ENCODE results near the gene PNKD. TPM values are rescaled to one million over a fixed set of nuclear protein-coding genes. Genes with fewer than 3 reads are reported as not detected.

The PNKD gene
- total and polyA plus RNA-seq, 10 of the 15 experiments (the other 5 are each of a cell fraction or from before 2014, with no cell fraction given), result 27.2 to 106 (median 61.3) TPM

DNA sequence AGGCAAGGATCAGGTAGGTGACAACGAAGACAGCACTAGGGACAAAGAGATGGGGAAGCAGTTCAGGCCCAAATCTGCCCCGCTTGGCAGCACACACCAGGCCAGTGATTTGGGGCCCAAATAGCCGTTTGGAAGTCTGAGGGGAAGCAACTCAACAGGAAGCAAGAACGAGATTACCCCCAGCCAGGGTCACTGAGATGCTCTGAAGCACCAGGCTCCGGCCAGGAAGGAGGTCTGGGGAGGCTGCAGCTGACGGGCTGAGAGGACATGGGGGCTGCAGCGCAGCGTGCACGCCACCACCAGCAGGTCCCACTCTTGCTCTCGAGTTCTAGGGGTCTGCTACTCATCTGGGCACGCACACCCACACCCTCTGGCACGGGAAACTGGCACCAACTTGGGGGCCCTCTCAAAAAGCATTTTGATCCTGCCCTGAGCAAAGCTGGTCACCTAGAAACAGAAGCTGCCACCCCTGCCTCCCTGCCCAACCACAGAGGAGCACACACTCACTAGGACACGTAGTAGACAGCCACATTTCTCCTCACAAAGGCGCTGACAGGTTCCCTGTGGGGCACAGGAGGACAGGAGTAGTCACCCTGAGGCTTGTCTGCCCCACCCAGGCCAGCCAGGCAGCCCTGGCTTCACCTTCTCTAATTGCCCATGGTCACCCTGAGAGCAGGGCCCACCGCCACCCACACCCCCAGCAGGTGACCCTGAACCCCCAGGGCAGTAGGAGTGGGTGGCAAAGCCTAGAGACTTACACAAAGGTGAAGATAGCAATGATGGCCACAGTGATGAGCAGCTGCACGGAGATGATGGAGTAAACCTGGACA, 8.4 kb downstream of the PNKD start:
- CTCF ChIA-PET, result no interaction called here
- intact Hi-C loops (cut with micrococcal nuclease; ENCODE audit: unreplicated experiment), result no loop called here
- in situ Hi-C loops (cut with MboI), result loop anchor here (25.0 kb wide), 1 partner anchor 109 kb away; the partner anchor contains the start of genes CTDSP1 and SLC11A1

More for the DNA sequence above, 8.4 kb downstream of the PNKD start:
- no peak overlapping the region for H3K27ac ChIP-seq (ENCODE audit: control insufficient read depth, insufficient read depth)
- WGBS (ENCODE audit: insufficient coverage, insufficient replicate concordance, low lambda C conversion rate, missing lambda C conversion rate), result 77% methylated on average over 16 of the region's 16 CpGs
- ChIA-PET SMC1A (ENCODE audit: uncharacterized antibody, unreplicated experiment) (no interaction called here), POLR2A (no interaction called here), RAD21 (ENCODE audit: unreplicated experiment) (no interaction called here)
- no peaks in the 10 kb centered on the region for H3K27me3 ChIP-seq (replicated peaks in 1 of 2; ENCODE audit: control insufficient read depth in 2 of 2, insufficient read depth in 2 of 2, low read length in 1 of 2)
- BruUV-seq (replicated peaks), result no TSS peak
- no peaks in the 10 kb centered on the region for H4K20me1 ChIP-seq (ENCODE audit: control insufficient read depth, insufficient read depth)
- H3K4me3 ChIP-seq, result no peak overlapping the region
- FAIRE-seq (no peak), ATAC-seq (no peak), DNase-seq (ENCODE audit: low read depth, low spot score) (no peak)
- no peak for TF ChIP-seq SMARCA5 (IDR thresholded peaks at IDR 0.05)
- TF ChIP-seq MTA3 (IDR thresholded peaks at IDR 0.05; ENCODE audit: borderline replicate concordance, low read length), result no peak
- TF ChIP-seq ZNF207 (IDR thresholded peaks at IDR 0.05; ENCODE audit: borderline replicate concordance), result no peak
- TF ChIP-seq, protein P1, sequence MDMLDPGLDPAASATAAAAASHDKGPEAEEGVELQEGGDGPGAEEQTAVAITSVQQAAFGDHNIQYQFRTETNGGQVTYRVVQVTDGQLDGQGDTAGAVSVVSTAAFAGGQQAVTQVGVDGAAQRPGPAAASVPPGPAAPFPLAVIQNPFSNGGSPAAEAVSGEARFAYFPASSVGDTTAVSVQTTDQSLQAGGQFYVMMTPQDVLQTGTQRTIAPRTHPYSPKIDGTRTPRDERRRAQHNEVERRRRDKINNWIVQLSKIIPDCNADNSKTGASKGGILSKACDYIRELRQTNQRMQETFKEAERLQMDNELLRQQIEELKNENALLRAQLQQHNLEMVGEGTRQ (IDR thresholded peaks at IDR 0.05; ENCODE audit: borderline replicate concordance, low read depth, low read length), result no peak
- TF ChIP-seq, protein P2, sequence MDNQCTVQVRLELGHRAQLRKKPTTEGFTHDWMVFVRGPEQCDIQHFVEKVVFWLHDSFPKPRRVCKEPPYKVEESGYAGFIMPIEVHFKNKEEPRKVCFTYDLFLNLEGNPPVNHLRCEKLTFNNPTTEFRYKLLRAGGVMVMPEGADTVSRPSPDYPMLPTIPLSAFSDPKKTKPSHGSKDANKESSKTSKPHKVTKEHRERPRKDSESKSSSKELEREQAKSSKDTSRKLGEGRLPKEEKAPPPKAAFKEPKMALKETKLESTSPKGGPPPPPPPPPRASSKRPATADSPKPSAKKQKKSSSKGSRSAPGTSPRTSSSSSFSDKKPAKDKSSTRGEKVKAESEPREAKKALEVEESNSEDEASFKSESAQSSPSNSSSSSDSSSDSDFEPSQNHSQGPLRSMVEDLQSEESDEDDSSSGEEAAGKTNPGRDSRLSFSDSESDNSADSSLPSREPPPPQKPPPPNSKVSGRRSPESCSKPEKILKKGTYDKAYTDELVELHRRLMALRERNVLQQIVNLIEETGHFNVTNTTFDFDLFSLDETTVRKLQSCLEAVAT (IDR thresholded peaks at IDR 0.05), result no peak
- TF ChIP-seq, protein P3, sequence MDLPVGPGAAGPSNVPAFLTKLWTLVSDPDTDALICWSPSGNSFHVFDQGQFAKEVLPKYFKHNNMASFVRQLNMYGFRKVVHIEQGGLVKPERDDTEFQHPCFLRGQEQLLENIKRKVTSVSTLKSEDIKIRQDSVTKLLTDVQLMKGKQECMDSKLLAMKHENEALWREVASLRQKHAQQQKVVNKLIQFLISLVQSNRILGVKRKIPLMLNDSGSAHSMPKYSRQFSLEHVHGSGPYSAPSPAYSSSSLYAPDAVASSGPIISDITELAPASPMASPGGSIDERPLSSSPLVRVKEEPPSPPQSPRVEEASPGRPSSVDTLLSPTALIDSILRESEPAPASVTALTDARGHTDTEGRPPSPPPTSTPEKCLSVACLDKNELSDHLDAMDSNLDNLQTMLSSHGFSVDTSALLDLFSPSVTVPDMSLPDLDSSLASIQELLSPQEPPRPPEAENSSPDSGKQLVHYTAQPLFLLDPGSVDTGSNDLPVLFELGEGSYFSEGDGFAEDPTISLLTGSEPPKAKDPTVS (IDR thresholded peaks at IDR 0.05; ENCODE audit: low read depth, low read length), result no peak
- TF ChIP-seq, protein P4, sequence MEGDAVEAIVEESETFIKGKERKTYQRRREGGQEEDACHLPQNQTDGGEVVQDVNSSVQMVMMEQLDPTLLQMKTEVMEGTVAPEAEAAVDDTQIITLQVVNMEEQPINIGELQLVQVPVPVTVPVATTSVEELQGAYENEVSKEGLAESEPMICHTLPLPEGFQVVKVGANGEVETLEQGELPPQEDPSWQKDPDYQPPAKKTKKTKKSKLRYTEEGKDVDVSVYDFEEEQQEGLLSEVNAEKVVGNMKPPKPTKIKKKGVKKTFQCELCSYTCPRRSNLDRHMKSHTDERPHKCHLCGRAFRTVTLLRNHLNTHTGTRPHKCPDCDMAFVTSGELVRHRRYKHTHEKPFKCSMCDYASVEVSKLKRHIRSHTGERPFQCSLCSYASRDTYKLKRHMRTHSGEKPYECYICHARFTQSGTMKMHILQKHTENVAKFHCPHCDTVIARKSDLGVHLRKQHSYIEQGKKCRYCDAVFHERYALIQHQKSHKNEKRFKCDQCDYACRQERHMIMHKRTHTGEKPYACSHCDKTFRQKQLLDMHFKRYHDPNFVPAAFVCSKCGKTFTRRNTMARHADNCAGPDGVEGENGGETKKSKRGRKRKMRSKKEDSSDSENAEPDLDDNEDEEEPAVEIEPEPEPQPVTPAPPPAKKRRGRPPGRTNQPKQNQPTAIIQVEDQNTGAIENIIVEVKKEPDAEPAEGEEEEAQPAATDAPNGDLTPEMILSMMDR (IDR thresholded peaks at IDR 0.05 in 2 of 3, conservative IDR thresholded peaks at IDR 0.05 in 1 of 3; ENCODE audit: control insufficient read depth in 2 of 3, extremely low read depth in 1 of 3, insufficient read depth in 1 of 3, low read depth in 3 of 3, low read length in 3 of 3), result no peak
- H3K9ac ChIP-seq (ENCODE audit: control insufficient read depth, insufficient read depth, low read length), result no peak overlapping the region
- peaks cover 27 to 31% of the 10 kb centered on the region in 2 experiments for H3K36me3 ChIP-seq (ENCODE audit: control insufficient read depth in 2 of 2, insufficient read depth in 2 of 2, low read length in 1 of 2)
- H3K4me2 ChIP-seq (ENCODE audit: control insufficient read depth, insufficient read depth), result no peak overlapping the region
- H2AFZ ChIP-seq (ENCODE audit: control insufficient read depth, low read depth, low read length), result no peak overlapping the region
- H3K9me3 ChIP-seq (replicated peaks; ENCODE audit: control insufficient read depth, insufficient read depth, low read length), result no peaks in the 10 kb centered on the region
- no peaks in the 10 kb centered on the region; the same call in 1 of the 2 replicates for H3K4me1 ChIP-seq (ENCODE audit: control insufficient read depth, insufficient read depth, low read length)
- no peaks in the 10 kb centered on the region; the same call in 1 of the 2 replicates for H3K79me2 ChIP-seq (ENCODE audit: control insufficient read depth, insufficient read depth, low read length)
